ENCODE results near the gene PSIP1. TPM values are rescaled to one million over a fixed set of nuclear protein-coding genes. Genes with fewer than 3 reads are reported as not detected.

Gene PSIP1
- 41.7 TPM for total RNA-seq
- long read RNA-seq, transcript PSIP1-203 (16 exons, 3,391 nt): minor isoform, 9 of 61 reads
- long read RNA-seq, transcript PSIP1-204 (16 exons, 3,364 nt): major isoform, 13 of 61 reads
- long read RNA-seq, partial matches to known transcripts: 33 of 61 reads
- long read RNA-seq, other reads (novel, unspliced or antisense): 2 of 61 reads

GRCh38 chr9:15510789-15511575 is at the start of gene PSIP1:
PSIP1 (minus strand) TSS chr9:15510970; CDS start chr9:15510188, 782 bp downstream.
- Histone ChIP-seq H3K27ac (peak within 1 kb of the TSS; percentile 98), H3K36me3 (peaks cover 17% of the 10 kb centered on the region), H3K27me3 (ENCODE audit: low read depth) (no peaks in the 10 kb centered on the region), H3K9me3 (no peaks in the 10 kb centered on the region), H3K4me1 (peaks cover 26% of the 10 kb centered on the region), H3K4me3 (peak within 1 kb of the TSS; percentile 93)
- ATAC-seq (peak; percentile 94 to 96), DNase-seq (peak; percentile 84)
- intact Hi-C loops (cut with DNase I): no loop called here
- TF ChIP-seq CTCF (IDR thresholded peaks at IDR 0.05): peak; percentile 15

GRCh38 chr9:15553528-15553898 is 42.7 kb upstream of the PSIP1 start:
- no peaks in the 10 kb centered on the region for H3K9me3 ChIP-seq
- no peak for DNase-seq
- peak in 1 of 2 donors; percentile 15 for ATAC-seq
- H3K27me3 ChIP-seq (ENCODE audit: low read depth): no peaks in the 10 kb centered on the region
- peak overlapping the region; percentile 91 for H3K4me3 ChIP-seq
- no peaks in the 10 kb centered on the region for H3K36me3 ChIP-seq
- H3K4me1 ChIP-seq: peaks cover 11% of the 10 kb centered on the region
- TF ChIP-seq CTCF (IDR thresholded peaks at IDR 0.05): no peak
- intact Hi-C loops (cut with DNase I): no loop called here
- peak overlapping the region; percentile 83 for H3K27ac ChIP-seq

GRCh38 chr9:15552636-15553527 is 42.1 kb upstream of the PSIP1 start, which contains the start of gene CCDC171:
CCDC171 (plus strand) TSS chr9:15553043; CDS start chr9:15564089, 11,046 bp downstream.
- ATAC-seq (peak; percentile 99), DNase-seq (peak; percentile 95)
- H3K36me3 ChIP-seq: no peaks in the 10 kb centered on the region
- peak within 1 kb of the TSS; percentile 83 for H3K27ac ChIP-seq
- intact Hi-C loops (cut with DNase I): no loop called here
- H3K27me3 ChIP-seq (ENCODE audit: low read depth): no peaks in the 10 kb centered on the region
- TF ChIP-seq CTCF (IDR thresholded peaks at IDR 0.05): no peak
- peaks cover 11% of the 10 kb centered on the region for H3K4me1 ChIP-seq
- peak within 1 kb of the TSS; percentile 91 for H3K4me3 ChIP-seq
- no peaks in the 10 kb centered on the region for H3K9me3 ChIP-seq

- no peak for DNase-seq
- Histone ChIP-seq H3K9me3 (no peaks in the 10 kb centered on the region), H3K36me3 (no peaks in the 10 kb centered on the region), H3K27ac (no peak overlapping the region), H3K27me3 (ENCODE audit: low read depth) (no peaks in the 10 kb centered on the region), H3K4me1 (peaks cover 11% of the 10 kb centered on the region), H3K4me3 (no peak overlapping the region)
- TF ChIP-seq CTCF (IDR thresholded peaks at IDR 0.05): no peak
- no peak for ATAC-seq
- intact Hi-C loops (cut with DNase I): no loop called here
Observed at GRCh38 chr9:15549611-15550010, 38.8 kb upstream of the PSIP1 start.

- ATAC-seq (no peak), DNase-seq (no peak)
- no peaks in the 10 kb centered on the region for H3K9me3 ChIP-seq
- intact Hi-C loops (cut with DNase I): no loop called here
- H3K27ac ChIP-seq: no peak overlapping the region
- no peak overlapping the region for H3K4me3 ChIP-seq
- no peak for TF ChIP-seq CTCF (IDR thresholded peaks at IDR 0.05)
- no peaks in the 10 kb centered on the region for H3K4me1 ChIP-seq
- H3K36me3 ChIP-seq: no peaks in the 10 kb centered on the region
- H3K27me3 ChIP-seq (ENCODE audit: low read depth): no peaks in the 10 kb centered on the region
Observed at GRCh38 chr9:15543047-15543813, 32.5 kb upstream of the PSIP1 start.
